COR-L47 (cell line): ENCODE measurements around the gene TRPM3.
A peak's percentile ranks its signal among the peaks of the same experiment; 100 is the strongest.

Experiments
- DNase-seq: peaks from one replicate; lab custom pipeline; 2025; lab: John Stamatoyannopoulos, UW

TRPM3 gene

GRCh38 chr9:70511858-70512257, 609.6 kb downstream of the TRPM3 start:
- DNase-seq: no peak

- DNase-seq: no peak
Observed at GRCh38 chr9:70510157-70510770, 611.2 kb downstream of the TRPM3 start.

- DNase-seq: no peak
Observed at GRCh38 chr9:70506159-70506558, 615.3 kb downstream of the TRPM3 start.

- no peak for DNase-seq
Observed at GRCh38 chr9:70504834-70505233, 616.6 kb downstream of the TRPM3 start.

- no peak for DNase-seq
Observed at GRCh38 chr9:70502690-70503089, 618.7 kb downstream of the TRPM3 start.

- DNase-seq: no peak
Observed at GRCh38 chr9:70500793-70501192, 620.6 kb downstream of the TRPM3 start.

GRCh38 chr9:70499621-70500020, 621.8 kb downstream of the TRPM3 start:
- no peak for DNase-seq

- no peak for DNase-seq
Observed at GRCh38 chr9:70498866-70499265, 622.6 kb downstream of the TRPM3 start.

- no peak for DNase-seq
Observed at GRCh38 chr9:70496244-70496643, 625.2 kb downstream of the TRPM3 start.

- DNase-seq: no peak
Observed at GRCh38 chr9:70495514-70495913, 625.9 kb downstream of the TRPM3 start.

- no peak for DNase-seq
Observed at GRCh38 chr9:70494221-70494620, 627.2 kb downstream of the TRPM3 start.

GRCh38 chr9:70493029-70493428, 628.4 kb downstream of the TRPM3 start:
- DNase-seq: no peak

- DNase-seq: no peak
Observed at GRCh38 chr9:70492319-70492777, 629.1 kb downstream of the TRPM3 start.

- DNase-seq: no peak
Observed at GRCh38 chr9:70491426-70492318, 629.7 kb downstream of the TRPM3 start.

GRCh38 chr9:70490478-70490877, 630.9 kb downstream of the TRPM3 start:
- DNase-seq: no peak

- DNase-seq: no peak
Observed at GRCh38 chr9:70488793-70489105, 632.7 kb downstream of the TRPM3 start.

GRCh38 chr9:70488098-70488792, 633.2 kb downstream of the TRPM3 start:
- DNase-seq: no peak

- no peak for DNase-seq
Observed at GRCh38 chr9:70486127-70486526, 635.3 kb downstream of the TRPM3 start.

- DNase-seq: no peak
Observed at GRCh38 chr9:70485273-70485858, 636.1 kb downstream of the TRPM3 start.

- DNase-seq: peak; percentile 36
Observed at GRCh38 chr9:70484232-70485130, 636.9 kb downstream of the TRPM3 start.

GRCh38 chr9:70481471-70481870, 640.0 kb downstream of the TRPM3 start:
- DNase-seq: no peak
